ENCODE results near the gene RBBP8NL.

RBBP8NL gene

GRCh38 chr20:62372042-62372993, 55.0 kb downstream of the RBBP8NL start:
- Histone ChIP-seq H3K4me2 (ENCODE audit: low read length) (no peak overlapping the region), H3K27me3 (ENCODE audit: insufficient read depth, low read length) (0 out of 2 replicates have a peak, but pooled peaks cover 5% of the 10 kb centered on the region), H3K9ac (ENCODE audit: low read length) (no peak overlapping the region), H4K20me1 (ENCODE audit: insufficient read depth, low read length) (no peaks in the 10 kb centered on the region), H3K4me1 (ENCODE audit: insufficient read depth, low read length, severe bottlenecking) (peaks cover 6% of the 10 kb centered on the region), H2AFZ (ENCODE audit: low read length) (no peak overlapping the region), H3K36me3 (ENCODE audit: insufficient read depth, low read length) (no peaks in the 10 kb centered on the region), H3K27ac (ENCODE audit: low read depth, low read length, poor library complexity, severe bottlenecking) (no peak overlapping the region), H3K9me2 (ENCODE audit: low read depth, low read length) (no peaks in the 10 kb centered on the region), H3K79me2 (ENCODE audit: insufficient read depth, low read length) (no peaks in the 10 kb centered on the region), H3F3A (ENCODE audit: insufficient read depth, low read length) (no peaks in the 10 kb centered on the region), H3K4me3 (ENCODE audit: low read depth, low read length, poor library complexity, severe bottlenecking) (no peak overlapping the region), H3K9me3 (ENCODE audit: low read length) (no peaks in the 10 kb centered on the region)
- TF ChIP-seq CTCF (IDR thresholded peaks at IDR 0.05; ENCODE audit: low read length) (no peak), EZH2 (IDR thresholded peaks at IDR 0.05; ENCODE audit: borderline replicate concordance, low read length) (no peak)

- H4K20me1 ChIP-seq (ENCODE audit: insufficient read depth, low read length): no peaks in the 10 kb centered on the region
- H3K4me3 ChIP-seq (ENCODE audit: low read depth, low read length, poor library complexity, severe bottlenecking): no peak overlapping the region
- no peak overlapping the region for H3K9ac ChIP-seq (ENCODE audit: low read length)
- no peak overlapping the region for H3K4me2 ChIP-seq (ENCODE audit: low read length)
- H3K79me2 ChIP-seq (ENCODE audit: insufficient read depth, low read length): no peaks in the 10 kb centered on the region
- peaks cover 9% of the 10 kb centered on the region for H3K4me1 ChIP-seq (ENCODE audit: insufficient read depth, low read length, severe bottlenecking)
- no peak overlapping the region for H3K27ac ChIP-seq (ENCODE audit: low read depth, low read length, poor library complexity, severe bottlenecking)
- 0 out of 2 replicates have a peak, but pooled peaks cover 7% of the 10 kb centered on the region for H3K27me3 ChIP-seq (ENCODE audit: insufficient read depth, low read length)
- H3F3A ChIP-seq (ENCODE audit: insufficient read depth, low read length): no peaks in the 10 kb centered on the region
- TF ChIP-seq EZH2 (IDR thresholded peaks at IDR 0.05; ENCODE audit: borderline replicate concordance, low read length) (no peak), CTCF (IDR thresholded peaks at IDR 0.05; ENCODE audit: low read length) (no peak)
- no peaks in the 10 kb centered on the region for H3K36me3 ChIP-seq (ENCODE audit: insufficient read depth, low read length)
- no peaks in the 10 kb centered on the region for H3K9me3 ChIP-seq (ENCODE audit: low read length)
- H3K9me2 ChIP-seq (ENCODE audit: low read depth, low read length): no peaks in the 10 kb centered on the region
- no peak overlapping the region for H2AFZ ChIP-seq (ENCODE audit: low read length)
Observed at GRCh38 chr20:62371588-62372041, 55.7 kb downstream of the RBBP8NL start.

GRCh38 chr20:62370807-62371587, 56.3 kb downstream of the RBBP8NL start:
- no peaks in the 10 kb centered on the region for H3K36me3 ChIP-seq (ENCODE audit: insufficient read depth, low read length)
- no peak overlapping the region for H3K4me2 ChIP-seq (ENCODE audit: low read length)
- H2AFZ ChIP-seq (ENCODE audit: low read length): no peak overlapping the region
- no peaks in the 10 kb centered on the region for H3F3A ChIP-seq (ENCODE audit: insufficient read depth, low read length)
- peaks cover 15% of the 10 kb centered on the region for H3K4me1 ChIP-seq (ENCODE audit: insufficient read depth, low read length, severe bottlenecking)
- no peak overlapping the region for H3K27ac ChIP-seq (ENCODE audit: low read depth, low read length, poor library complexity, severe bottlenecking)
- peaks cover 13% of the 10 kb centered on the region; the same call in 1 of the 2 replicates for H3K27me3 ChIP-seq (ENCODE audit: insufficient read depth, low read length)
- no peak overlapping the region for H3K4me3 ChIP-seq (ENCODE audit: low read depth, low read length, poor library complexity, severe bottlenecking)
- no peak overlapping the region for H3K9ac ChIP-seq (ENCODE audit: low read length)
- H3K9me2 ChIP-seq (ENCODE audit: low read depth, low read length): no peaks in the 10 kb centered on the region
- no peaks in the 10 kb centered on the region for H3K9me3 ChIP-seq (ENCODE audit: low read length)
- no peaks in the 10 kb centered on the region for H3K79me2 ChIP-seq (ENCODE audit: insufficient read depth, low read length)
- no peak for TF ChIP-seq EZH2 (IDR thresholded peaks at IDR 0.05; ENCODE audit: borderline replicate concordance, low read length)
- no peak for TF ChIP-seq CTCF (IDR thresholded peaks at IDR 0.05; ENCODE audit: low read length)
- H4K20me1 ChIP-seq (ENCODE audit: insufficient read depth, low read length): no peaks in the 10 kb centered on the region

Data from OCI-LY1 (cell line).